NCI-H510A treated with DMSO at 0.1 percent for 48 hours (cell line): ENCODE data around the gene HCST.
"Not testable (repeated sequence)": the region's sequence is repeated elsewhere in the genome, so short reads cannot be mapped to it uniquely, and the experiment has no call there.

Experiments used
- DNase-seq: peaks from one replicate; lab custom pipeline; 2025; lab: John Stamatoyannopoulos, UW

HCST gene, protein sequence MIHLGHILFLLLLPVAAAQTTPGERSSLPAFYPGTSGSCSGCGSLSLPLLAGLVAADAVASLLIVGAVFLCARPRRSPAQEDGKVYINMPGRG

DNA sequence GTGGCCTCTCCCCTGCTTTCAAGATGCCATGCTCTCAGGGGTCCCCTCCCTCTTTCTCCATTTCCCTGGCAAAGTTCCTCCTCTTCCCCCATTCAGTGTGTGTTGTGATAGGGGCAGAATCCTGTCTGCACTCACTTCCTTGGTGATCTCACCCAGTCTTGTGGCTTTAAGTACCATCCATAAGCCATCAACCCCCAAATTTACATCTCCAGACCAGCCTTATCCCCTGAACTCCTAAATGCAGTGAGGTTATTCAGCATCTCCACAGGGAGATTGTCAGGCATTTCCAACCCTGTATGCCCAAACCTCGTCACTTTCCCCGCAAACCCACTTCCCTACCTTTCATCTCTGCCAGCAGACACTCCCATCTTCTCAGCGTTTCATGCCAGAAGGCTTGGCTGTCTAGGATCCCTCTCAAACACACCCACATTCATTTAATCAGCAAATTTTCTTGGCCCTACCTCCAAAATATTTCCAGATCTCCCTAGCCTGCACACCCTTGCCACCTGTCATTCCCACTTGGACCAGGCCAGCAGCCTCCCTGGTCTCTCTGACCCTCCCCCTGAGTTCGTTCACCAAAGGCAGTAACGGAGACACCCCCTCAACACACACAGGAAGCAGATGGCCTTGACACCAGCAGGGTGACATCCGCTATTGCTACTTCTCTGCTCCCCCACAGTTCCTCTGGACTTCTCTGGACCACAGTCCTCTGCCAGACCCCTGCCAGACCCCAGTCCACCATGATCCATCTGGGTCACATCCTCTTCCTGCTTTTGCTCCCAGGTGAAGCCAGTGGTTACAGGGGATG, at the start of gene HCST:
Gene HCST, plus strand, starts transcription at position 676 of the 808 bp plus-strand sequence. Its CDS starts 65 bp downstream, at position 741.
- DNase-seq: no peak

DNA sequence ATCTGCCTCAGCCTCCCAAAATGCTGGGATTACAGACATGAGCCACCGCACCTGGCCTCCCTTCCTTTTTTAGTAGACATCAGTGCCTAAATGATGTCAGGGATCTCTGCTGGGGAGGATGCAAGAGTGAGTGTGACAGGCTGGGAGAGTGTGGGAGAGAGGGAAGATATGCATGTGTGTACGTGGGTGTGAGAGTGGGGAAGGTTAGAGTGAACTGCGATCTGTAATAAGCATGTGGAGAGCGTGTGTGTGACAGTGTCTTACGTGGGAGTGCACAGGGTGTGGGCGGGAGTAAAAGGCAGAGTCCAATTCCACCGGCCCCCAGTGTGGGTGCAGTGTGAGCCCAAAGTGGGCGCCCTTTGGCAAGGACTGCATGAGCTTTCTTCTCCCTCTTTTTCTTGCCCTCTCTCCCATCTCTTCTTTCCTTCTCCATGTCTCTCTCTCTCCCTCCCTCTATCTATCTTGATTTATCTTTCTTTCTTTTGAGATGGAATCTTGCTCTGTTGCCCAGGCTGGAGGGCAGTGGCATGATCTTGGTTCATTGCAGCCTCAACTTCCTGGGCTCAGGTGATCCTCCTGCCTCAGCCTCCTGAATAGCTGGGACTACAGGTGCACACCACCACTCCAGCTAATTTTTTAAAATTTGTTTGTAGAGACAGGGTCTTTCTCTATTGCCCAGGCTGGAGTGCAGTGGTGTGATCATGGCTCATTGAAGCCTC, 49.1 kb upstream of the HCST start:
- DNase-seq: no peak

DNA sequence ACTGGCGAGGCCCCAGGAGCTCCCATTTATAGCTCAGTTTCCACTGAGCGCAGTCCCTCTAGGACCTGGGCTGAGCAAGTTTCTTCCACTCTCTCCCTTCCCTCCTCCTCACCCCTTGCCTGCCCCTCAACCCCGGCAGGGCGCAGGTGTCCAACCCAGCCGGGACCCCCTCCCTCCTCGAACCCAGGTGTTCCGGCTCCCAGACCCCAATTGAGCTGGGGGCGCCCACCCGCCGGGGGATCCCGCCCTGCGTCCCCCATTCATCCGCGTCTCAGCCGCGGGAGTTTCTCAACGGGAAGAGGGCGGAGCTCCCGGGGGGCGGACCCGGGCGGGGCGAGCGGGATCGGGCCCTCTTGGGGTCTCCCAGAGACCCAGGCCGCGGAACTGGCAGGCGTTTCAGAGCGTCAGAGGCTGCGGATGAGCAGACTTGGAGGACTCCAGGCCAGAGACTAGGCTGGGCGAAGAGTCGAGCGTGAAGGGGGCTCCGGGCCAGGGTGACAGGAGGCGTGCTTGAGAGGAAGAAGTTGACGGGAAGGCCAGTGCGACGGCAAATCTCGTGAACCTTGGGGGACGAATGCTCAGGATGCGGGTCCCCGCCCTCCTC, 45.7 kb upstream of the HCST start, which contains the start of gene KIRREL2:
Gene KIRREL2, plus strand, starts transcription at position 366 of the 604 bp plus-strand sequence. Its CDS starts 209 bp downstream, at position 575.
- no peak for DNase-seq

DNA sequence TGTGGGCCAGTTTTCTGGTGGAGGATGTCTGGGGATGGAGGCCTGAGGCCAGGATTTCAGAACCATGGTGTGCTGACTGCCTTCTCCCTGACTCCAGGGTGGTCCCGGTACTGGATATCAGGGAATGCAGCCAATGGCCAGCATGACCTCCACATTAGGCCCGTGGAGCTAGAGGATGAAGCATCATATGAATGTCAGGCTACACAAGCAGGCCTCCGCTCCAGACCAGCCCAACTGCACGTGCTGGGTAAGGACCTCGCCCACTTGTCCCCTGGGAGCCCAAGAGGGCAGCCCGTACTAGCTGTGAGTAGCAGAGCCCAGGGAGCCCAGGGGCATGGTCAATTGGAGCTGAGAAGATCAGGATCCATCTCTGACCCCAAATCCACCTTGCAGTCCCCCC, 44.0 kb upstream of the HCST start:
- no peak for DNase-seq

DNA sequence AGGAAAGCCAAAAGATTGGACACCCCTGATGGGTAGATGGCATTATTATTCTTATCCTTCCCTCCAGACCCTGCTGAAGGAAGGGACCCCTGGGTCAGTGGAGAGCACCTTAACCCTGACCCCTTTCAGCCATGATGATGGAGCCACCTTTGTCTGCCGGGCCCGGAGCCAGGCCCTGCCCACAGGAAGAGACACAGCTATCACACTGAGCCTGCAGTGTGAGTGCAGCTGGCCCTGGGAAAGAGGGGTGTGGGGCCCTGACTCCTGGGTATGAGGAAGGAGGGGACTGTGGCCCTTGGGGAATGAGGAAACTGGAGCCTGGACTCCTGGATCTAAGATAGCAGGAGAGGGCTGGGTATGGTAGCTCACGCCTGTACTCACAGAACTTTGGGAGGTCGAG, 42.9 kb upstream of the HCST start:
- no peak for DNase-seq

DNA sequence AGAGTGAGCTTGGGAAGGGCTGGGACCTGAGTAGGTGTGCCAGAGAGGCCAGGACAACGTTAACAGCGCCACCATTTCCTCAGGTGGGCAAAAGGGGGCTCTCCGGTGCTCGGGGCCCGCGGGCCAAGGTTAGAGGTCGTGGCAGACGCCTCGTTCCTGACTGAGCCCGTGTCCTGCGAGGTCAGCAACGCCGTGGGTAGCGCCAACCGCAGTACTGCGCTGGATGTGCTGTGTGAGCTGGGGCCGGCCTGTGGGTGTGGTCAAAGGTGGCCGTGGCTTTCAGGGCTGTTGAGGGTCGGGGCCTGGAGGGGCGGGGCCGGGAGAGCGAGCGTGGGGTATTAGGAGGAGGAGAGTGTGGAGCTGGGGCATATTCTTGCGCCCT, 41.9 kb upstream of the HCST start:
- no peak for DNase-seq

DNA sequence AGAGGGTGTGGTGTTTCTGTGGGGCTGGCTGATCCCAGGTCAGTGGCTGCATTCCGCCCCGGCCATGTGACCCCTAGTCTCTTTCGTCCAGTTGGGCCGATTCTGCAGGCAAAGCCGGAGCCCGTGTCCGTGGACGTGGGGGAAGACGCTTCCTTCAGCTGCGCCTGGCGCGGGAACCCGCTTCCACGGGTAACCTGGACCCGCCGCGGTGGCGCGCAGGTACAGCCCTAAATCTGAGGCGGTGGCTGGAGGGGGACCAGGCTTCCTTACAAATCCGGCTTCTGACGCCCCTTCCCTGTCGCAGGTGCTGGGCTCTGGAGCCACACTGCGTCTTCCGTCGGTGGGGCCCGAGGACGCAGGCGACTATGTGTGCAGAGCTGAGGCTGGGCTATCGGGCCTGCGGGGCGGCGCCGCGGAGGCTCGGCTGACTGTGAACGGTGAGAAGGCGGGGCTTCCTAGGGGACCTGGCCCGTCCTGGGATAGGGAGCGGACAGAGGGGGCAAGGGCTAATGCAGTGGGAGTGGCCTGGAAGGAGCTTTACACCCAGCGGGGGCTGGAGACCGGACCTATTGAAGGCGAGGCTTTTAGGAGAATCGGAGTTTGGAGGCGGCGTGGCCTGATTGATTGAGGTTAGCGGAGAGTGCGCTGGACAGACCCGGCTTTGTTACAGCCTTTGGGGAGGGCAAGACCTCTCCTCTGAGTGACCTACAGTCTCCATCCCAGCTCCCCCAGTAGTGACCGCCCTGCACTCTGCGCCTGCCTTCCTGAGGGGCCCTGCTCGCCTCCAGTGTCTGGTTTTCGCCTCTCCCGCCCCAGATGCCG, 41.3 kb upstream of the HCST start:
- DNase-seq: no peak

DNA sequence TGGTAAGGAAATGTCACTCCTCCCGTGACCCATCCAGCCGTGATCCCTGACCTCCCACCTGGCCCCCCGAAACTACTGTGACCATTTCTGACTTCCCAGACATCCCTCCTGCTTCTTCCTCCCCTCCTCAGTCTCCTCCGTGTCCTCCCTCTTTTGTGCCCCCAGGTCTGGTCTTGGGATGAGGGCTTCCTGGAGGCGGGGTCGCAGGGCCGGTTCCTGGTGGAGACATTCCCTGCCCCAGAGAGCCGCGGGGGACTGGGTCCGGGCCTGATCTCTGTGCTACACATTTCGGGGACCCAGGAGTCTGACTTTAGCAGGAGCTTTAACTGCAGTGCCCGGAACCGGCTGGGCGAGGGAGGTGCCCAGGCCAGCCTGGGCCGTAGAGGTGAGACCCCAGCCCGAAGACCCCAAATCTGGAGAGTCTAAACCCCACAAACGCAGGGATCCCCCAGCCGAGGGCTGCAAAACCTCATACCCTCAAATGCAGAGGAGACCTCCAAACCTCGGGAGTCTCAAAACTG, 40.6 kb upstream of the HCST start:
- no peak for DNase-seq

DNA sequence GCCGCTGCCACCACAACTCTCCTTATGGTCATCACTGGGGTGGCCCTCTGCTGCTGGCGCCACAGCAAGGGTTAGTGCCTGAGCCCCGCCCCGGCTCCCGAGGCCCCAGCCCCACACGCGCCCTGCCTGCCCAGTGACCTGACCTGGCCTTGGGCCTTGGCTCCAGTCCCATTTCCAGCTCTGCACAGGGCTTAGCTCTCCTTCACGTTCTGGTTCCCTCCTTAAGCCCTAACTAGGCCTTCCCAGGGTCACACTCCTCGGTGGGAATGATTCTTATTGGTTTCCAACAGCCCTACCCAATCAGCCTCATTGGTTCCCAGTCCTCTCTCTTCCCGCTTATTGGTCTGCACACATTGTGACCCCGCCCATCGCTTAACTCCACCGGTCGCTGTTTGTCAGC, 39.8 kb upstream of the HCST start:
- DNase-seq: no peak

DNA sequence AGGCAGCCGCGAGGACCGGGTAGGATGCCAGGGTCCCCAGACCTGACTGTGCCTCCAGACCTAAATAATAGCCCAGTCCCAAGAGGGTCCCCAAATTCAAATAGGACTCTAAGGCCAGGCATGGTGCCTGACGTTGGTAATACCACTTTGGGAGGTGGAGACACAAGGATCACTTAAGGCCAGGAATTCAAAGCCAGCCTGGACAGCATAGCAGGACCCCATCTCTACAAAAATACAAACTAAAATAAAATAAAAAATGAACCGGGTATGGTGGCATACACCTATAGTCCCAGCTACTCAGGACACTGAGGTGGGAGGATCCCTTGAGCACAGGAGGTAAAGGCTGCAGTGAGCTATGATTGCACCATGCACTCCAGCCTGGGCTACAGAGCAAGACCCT, 39.3 kb upstream of the HCST start:
- no peak for DNase-seq

DNA sequence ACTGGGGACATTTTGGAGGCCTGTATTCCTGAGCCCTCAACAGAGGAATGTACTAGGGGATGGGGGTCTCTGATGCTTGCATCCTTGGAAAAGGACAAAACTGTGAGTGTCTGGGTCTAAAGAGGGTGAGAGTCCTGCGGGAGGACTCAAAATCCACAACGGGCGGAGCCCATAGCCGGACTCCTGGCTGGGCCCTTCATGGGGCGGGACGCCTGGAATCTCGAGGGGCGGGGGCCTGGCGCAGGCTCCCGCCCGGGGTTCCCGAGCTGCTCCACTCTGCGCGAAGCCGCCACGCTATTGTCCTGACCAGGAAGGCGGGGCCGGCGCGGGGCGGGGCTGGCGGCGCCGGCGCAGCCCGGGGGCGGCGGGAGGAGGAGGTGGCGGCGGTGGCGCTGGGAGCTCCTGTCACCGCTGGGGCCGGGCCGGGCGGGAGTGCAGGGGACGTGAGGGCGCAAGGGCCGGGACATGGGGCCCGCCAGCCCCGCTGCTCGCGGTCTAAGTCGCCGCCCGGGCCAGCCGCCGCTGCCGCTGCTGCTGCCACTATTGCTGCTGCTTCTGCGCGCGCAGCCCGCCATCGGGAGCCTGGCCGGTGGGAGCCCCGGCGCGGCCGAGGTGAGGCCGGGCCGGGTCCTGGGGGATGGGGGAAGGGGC, 34.0 kb upstream of the HCST start, which contains the start of gene APLP1:
Gene APLP1, plus strand, starts transcription at position 403 of the 651 bp plus-strand sequence. Its CDS starts 63 bp downstream, at position 466.
- DNase-seq: peak; percentile 64

DNA sequence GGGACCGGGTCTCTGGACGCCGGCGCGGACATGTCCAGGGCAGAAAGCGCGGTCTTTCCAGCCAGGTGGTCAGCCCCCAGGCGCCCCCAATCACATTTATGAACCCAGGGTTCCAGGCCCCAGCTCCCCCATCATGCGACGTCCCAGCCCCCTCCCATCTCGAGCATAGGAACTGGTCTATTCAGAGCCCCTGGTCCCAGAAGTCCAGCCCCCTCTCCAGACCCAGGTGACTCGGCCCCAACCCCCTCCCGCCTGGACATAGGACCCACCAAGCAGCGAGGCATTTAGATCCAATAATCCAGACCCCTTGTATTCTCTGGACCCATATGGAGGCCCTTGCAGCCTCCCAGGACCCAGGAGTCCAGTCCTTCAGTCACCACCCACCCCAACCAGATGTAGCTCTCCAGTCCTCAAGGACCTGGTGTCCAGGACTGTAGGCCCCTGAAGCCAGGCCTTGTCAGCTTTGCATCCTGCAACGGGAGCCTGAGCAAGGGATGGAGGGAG, 33.5 kb upstream of the HCST start:
- DNase-seq: no peak

DNA sequence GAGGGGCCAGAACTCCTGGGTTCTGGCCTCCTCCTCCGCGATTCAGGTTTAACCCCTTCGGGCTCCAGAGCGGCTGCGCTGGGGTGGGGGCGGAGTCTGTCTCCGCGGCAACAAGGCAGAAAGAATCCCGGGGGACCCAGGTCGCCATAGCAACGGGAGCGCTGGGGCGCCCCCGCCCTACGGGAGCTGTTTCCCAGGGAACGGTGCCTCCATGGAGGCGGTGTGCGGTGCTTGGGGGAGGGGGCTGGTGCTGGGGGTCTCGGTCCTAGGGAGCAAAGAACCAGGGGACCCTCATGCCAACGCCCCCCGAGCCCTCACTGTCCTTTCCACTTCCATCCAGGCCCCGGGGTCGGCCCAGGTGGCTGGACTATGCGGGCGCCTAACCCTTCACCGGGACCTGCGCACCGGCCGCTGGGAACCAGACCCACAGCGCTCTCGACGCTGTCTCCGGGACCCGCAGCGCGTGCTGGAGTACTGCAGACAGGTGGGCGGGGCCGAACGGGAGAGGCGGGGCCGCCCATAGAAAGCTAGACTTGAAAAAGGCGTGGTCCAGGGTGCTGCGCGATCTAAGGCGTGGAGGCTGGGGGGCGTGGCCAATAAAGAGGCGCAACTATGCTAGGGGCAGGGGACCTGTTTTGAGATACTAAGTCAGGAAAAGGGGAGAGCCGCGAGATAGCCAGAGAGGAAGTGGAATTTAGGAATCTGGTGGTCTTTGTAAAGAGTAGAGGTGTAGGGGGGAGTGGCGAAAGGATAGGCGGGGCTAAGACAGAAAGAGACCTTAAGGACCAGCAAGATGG, 32.8 kb upstream of the HCST start:
- peak; percentile 89 for DNase-seq

DNA sequence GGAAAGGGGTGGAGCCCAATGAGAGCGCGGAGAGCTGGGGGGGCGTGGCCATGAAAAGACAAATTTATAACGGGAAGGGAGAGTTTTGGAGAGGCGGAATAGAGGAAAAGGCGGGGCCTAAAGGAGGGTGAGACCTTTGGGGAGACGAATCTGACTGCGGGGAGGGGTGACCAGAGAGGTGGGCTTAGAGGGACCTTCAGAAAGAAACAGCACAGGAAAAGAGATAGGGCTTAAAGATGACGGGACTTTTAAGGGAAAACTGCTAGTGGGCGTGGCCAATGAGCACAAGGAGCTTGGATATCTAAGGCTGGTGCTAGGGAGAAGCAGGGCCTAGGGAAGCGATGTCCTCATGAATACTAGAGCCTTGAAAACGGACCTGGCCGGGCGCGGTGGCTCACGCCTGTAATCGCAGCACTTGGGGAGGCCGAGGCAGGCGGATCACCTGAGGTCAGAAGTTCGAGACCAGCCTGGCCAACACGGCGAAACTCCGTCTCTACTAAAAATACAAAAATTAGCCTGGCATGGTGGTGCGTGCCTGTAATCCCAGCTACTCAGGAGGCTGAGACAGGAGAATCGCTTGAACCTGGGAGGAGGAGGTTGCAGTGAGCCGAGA, 32.1 kb upstream of the HCST start:
- not testable (repeated sequence) for DNase-seq

DNA sequence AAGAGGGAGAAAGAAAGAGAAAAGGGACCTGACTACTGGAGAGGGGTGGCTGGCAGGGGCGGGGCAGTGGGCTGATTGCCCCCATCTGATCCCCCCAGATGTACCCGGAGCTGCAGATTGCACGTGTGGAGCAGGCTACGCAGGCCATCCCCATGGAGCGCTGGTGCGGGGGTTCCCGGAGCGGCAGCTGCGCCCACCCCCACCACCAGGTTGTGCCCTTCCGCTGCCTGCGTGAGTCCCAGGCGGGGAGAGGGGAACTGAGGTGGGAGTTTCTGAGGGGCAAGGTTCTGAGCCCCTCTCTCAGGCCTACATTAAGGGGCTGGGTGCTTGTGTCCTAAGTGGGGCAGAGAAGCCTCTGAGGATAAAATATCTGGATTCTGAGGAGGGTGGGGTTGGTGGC, 31.5 kb upstream of the HCST start:
- no peak for DNase-seq

DNA sequence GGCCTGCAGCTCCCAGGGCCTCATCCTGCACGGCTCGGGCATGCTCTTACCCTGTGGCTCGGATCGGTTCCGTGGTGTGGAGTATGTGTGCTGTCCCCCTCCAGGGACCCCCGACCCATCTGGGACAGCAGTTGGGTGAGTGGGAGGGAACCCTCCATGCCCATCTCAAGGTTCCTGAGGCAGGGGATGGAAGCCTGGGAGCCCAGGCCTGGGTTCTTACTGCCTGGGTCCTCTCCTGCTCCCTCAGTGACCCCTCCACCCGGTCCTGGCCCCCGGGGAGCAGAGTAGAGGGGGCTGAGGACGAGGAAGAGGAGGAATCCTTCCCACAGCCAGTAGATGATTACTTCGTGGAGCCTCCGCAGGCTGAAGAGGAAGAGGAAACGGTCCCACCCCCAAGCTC, 30.7 kb upstream of the HCST start:
- DNase-seq: no peak

DNA sequence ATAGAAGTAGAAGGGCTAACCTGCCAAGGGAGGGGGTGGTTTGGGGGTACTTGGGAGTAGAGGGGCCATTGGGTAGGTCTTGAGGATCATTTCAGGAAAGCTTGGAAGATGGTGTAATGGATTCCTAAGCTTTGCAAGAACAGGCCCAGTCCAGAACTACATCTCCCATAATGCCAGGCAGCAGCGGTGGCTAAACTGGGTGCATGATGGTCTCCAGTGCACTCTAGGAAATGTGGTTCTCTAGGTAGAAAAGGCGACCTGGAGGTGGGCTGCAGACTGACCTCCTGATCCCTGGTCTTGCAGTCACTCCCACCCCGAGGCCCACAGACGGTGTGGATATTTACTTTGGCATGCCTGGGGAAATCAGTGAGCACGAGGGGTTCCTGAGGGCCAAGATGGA, 30.1 kb upstream of the HCST start:
- no peak for DNase-seq

DNA sequence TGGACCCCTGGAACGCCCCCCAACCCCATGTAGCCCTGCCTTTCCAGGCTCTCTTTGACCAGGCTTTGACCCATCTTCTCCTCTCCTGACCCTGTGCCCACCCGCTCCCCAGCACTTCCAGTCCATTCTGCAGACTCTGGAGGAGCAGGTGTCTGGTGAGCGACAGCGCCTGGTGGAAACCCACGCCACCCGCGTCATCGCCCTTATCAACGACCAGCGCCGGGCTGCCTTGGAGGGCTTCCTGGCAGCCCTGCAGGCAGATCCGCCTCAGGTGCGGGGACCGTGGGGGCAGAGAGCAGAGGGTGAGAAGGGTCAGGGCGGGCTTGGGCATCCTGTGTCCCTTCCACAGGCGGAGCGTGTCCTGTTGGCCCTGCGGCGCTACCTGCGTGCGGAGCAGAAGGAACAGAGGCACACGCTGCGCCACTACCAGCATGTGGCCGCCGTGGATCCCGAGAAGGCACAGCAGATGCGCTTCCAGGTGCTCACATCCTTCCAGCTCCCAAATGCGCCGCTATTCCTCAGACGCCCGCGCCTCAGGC, 27.9 kb upstream of the HCST start:
- DNase-seq: no peak

DNA sequence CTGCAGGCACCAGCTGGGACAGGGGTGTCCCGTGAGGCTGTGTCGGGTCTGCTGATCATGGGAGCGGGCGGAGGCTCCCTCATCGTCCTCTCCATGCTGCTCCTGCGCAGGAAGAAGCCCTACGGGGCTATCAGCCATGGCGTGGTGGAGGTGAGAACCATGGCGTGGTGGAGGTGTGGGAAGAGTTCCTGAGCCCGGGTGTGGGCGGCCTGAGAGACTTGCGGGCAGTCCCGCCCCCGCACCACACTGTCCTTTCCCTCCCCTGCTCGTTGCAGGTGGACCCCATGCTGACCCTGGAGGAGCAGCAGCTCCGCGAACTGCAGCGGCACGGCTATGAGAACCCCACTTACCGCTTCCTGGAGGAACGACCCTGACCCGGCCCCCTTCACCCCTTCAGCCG, 23.3 kb upstream of the HCST start:
- DNase-seq: no peak
